Keratinocyte (primary cell): ENCODE results near the gene BBS10. TPM values are rescaled to one million over a fixed set of nuclear protein-coding genes. Genes with fewer than 3 reads are reported as not detected.

Experiments used
- DNase-seq: peaks from one replicate; pipeline ENCODE4 v3.0.0-alpha.2; 2011; ENCODE audit warnings: low read depth, missing footprints, low spot score
- FAIRE-seq: peaks from 2 replicates; lab custom pipeline; 2011; peaks lifted over from hg19 to GRCh38; lab: Jason Lieb, UNC
- H2AFZ ChIP-seq: 2 replicates; pipeline ENCODE4 v1.6.0; 2012; ENCODE audit warnings: low read length, control low read depth, inconsistent platforms; ENCODE audit not compliant: control insufficient read depth
- H3K27ac ChIP-seq: 2 replicates; pipeline ENCODE4 v1.5.1; 2011; ENCODE audit warnings: low read length; ENCODE audit not compliant: control insufficient read depth, insufficient read depth
- H3K27me3 ChIP-seq: 3 replicates; pipeline ENCODE4 v1.6.0; 2011; ENCODE audit warnings: low read length; ENCODE audit not compliant: control insufficient read depth, insufficient read depth; ENCODE audit errors: extremely low read depth
- H3K36me3 ChIP-seq, 2 experiments: 2 replicates in 1 of 2; 3 replicates in 1 of 2; pipeline ENCODE4 v1.5.1; 2011; ENCODE audit warnings: low read length in 2 of 2, mild to moderate bottlenecking in 1 of 2; ENCODE audit not compliant: control insufficient read depth in 2 of 2, insufficient read depth in 2 of 2; ENCODE audit errors: extremely low read depth in 1 of 2
- H3K4me1 ChIP-seq: 3 replicates; pipeline ENCODE4 v1.5.1; 2011; ENCODE audit warnings: low read length; ENCODE audit not compliant: control insufficient read depth, insufficient read depth; ENCODE audit errors: extremely low read depth
- H3K4me2 ChIP-seq: 3 replicates; pipeline ENCODE4 v1.6.0; 2011; ENCODE audit warnings: low read depth, low read length; ENCODE audit not compliant: control insufficient read depth, insufficient read depth; ENCODE audit errors: extremely low read depth
- H3K4me3 ChIP-seq, 3 experiments: fragments of 200-600 bp in 1 of 3; sonication (generic) in 1 of 3; 2 replicates in 2 of 3; 3 replicates in 1 of 3; pipeline ENCODE4 v1.5.1; 2011 to 2016; ENCODE audit warnings: low read length in 3 of 3, mild to moderate bottlenecking in 3 of 3, control low read depth in 2 of 3, inconsistent platforms in 1 of 3, low read depth in 1 of 3, mixed read lengths in 1 of 3, mixed run types in 1 of 3, moderate library complexity in 1 of 3; ENCODE audit not compliant: control insufficient read depth in 2 of 3, insufficient read depth in 2 of 3; ENCODE audit errors: extremely low read depth in 1 of 3
- H3K79me2 ChIP-seq: 2 replicates; pipeline ENCODE4 v1.6.0; 2012; ENCODE audit warnings: low read length; ENCODE audit not compliant: control insufficient read depth, insufficient read depth
- H3K9ac ChIP-seq: 3 replicates; pipeline ENCODE4 v1.6.0; 2011; ENCODE audit warnings: low read length; ENCODE audit not compliant: control insufficient read depth, insufficient read depth; ENCODE audit errors: extremely low read depth
- H3K9me1 ChIP-seq: 3 replicates; pipeline ENCODE4 v1.6.0; 2011; ENCODE audit warnings: low read length; ENCODE audit not compliant: control insufficient read depth, insufficient read depth; ENCODE audit errors: extremely low read depth
- H3K9me3 ChIP-seq: 2 replicates; pipeline ENCODE4 v1.5.1; 2012; ENCODE audit warnings: low read depth, low read length; ENCODE audit not compliant: control insufficient read depth
- H4K20me1 ChIP-seq: 3 replicates; pipeline ENCODE4 v1.6.0; 2011; ENCODE audit warnings: low read length; ENCODE audit not compliant: control insufficient read depth, insufficient read depth; ENCODE audit errors: extremely low read depth
- CTCF ChIP-seq, 3 experiments: IDR thresholded peaks in 1 of 3; conservative IDR thresholded peaks in 1 of 3; optimal IDR thresholded peaks in 1 of 3; 2 replicates in 2 of 3; 3 replicates in 1 of 3; pipeline versions ENCODE3 to v1.5.1; 2011; ENCODE audit warnings: low read length in 3 of 3, mild to moderate bottlenecking in 3 of 3, moderate library complexity in 2 of 3, control low read depth in 1 of 3, inconsistent platforms in 1 of 3; ENCODE audit not compliant: insufficient read depth in 2 of 3; ENCODE audit errors: extremely low read depth in 1 of 3
- EZH2 ChIP-seq: IDR thresholded peaks from one replicate; pipeline ENCODE4 v1.6.1; 2012; ENCODE audit warnings: inconsistent platforms, mild to moderate bottlenecking, low read length, moderate library complexity
- dilution Hi-C: fragments of 300-500 bp; cut with MboI; formaldehyde crosslinking; loops from one replicate; pipeline ENCODE4 v1.7.0; 2020; ENCODE audit warnings: low sequenced_read_pairs; ENCODE audit not compliant: extremely low pct_ligation_motif_present
- polyA plus RNA-seq, 5 experiments: library from polyadenylated mRNA; depleted of rRNA in 3 of 5; stranded (reverse) in 3 of 5; stranded (forward) in 1 of 5; unstranded in 1 of 5; fragments of >200 nt; gene quantifications; 1 replicate in 1 of 5; 2 replicates in 3 of 5; 3 replicates in 1 of 5; pipeline versions ENCODE4 v1.2.1 to v1.2.3, GENCODE V29; 2011 to 2012; ENCODE audit warnings: missing spikeins in 2 of 5, low read depth in 1 of 5, low replicate concordance in 1 of 5

The BBS10 gene
- polyA plus RNA-seq, 1 donor (not counting 4 experiments of a cell fraction or from before 2014, with no cell fraction given), result 11.5 TPM

- no peaks in the 10 kb centered on the region for H3K9me1 ChIP-seq
- H3K79me2 ChIP-seq, result peaks cover 17% of the 10 kb centered on the region
- H3K9ac ChIP-seq, result no peak overlapping the region
- no peaks in the 10 kb centered on the region for H4K20me1 ChIP-seq
- no peak for FAIRE-seq
- peaks cover 32% of the 10 kb centered on the region for H3K4me1 ChIP-seq
- H3K27ac ChIP-seq, result no peak overlapping the region
- no peaks in the 10 kb centered on the region for H3K36me3 ChIP-seq
- dilution Hi-C loops, result no loop called here
- H3K4me3 ChIP-seq, result no peak overlapping the region
- no peak for DNase-seq
- TF ChIP-seq EZH2 (no peak), CTCF (optimal IDR thresholded peaks at IDR 0.05 in 1 of 3, IDR thresholded peaks at IDR 0.05 in 1 of 3, conservative IDR thresholded peaks at IDR 0.05 in 1 of 3; ENCODE audit: extremely low read depth in 1 of 3, insufficient read depth in 2 of 3, low read length in 3 of 3) (no peak)
- no peaks in the 10 kb centered on the region for H3K27me3 ChIP-seq
- no peak overlapping the region for H2AFZ ChIP-seq
- no peaks in the 10 kb centered on the region for H3K9me3 ChIP-seq
- no peak overlapping the region for H3K4me2 ChIP-seq
Measured at GRCh38 chr12:76345569-76345968, 2.6 kb downstream of the BBS10 start.

- Histone ChIP-seq H3K9me3 (no peaks in the 10 kb centered on the region), H3K36me3 (no peaks in the 10 kb centered on the region), H3K27ac (peak overlapping the region; percentile 22), H3K4me3 (no peak overlapping the region), H3K4me1 (peaks cover 27% of the 10 kb centered on the region), H4K20me1 (no peaks in the 10 kb centered on the region), H2AFZ (peak overlapping the region; percentile 27), H3K9me1 (no peaks in the 10 kb centered on the region), H3K79me2 (peaks cover 8% of the 10 kb centered on the region), H3K27me3 (no peaks in the 10 kb centered on the region), H3K4me2 (peak overlapping the region; percentile 7), H3K9ac (no peak overlapping the region)
- peak; percentile 85 for FAIRE-seq
- DNase-seq, result no peak
- TF ChIP-seq CTCF (optimal IDR thresholded peaks at IDR 0.05 in 1 of 3, IDR thresholded peaks at IDR 0.05 in 1 of 3, conservative IDR thresholded peaks at IDR 0.05 in 1 of 3; ENCODE audit: extremely low read depth in 1 of 3, insufficient read depth in 2 of 3, low read length in 3 of 3) (no peak), EZH2 (no peak)
- dilution Hi-C loops, result no loop called here
Measured at GRCh38 chr12:76341436-76342030, 6.7 kb downstream of the BBS10 start.
